GM23338 (cell line): ENCODE data around the gene SRF.

Source experiments
- CREB1 ChIP-seq: fragments of 250-450 bp; sonication (Bioruptor Pico); IDR thresholded peaks from 2 replicates; pipeline ENCODE4 v1.5.0; 2020; ENCODE audit warnings: low read depth, mild to moderate bottlenecking, moderate library complexity
- CTCF ChIP-seq, 2 experiments: fragments of 200-600 bp in 1 of 2; sonication (generic) in 1 of 2; conservative IDR thresholded peaks; 2 replicates each; pipeline versions ENCODE4 v1.5.1 to v1.6.1; 2016 to 2017; ENCODE audit warnings: antibody characterized with exemption in 2 of 2, low read depth in 2 of 2, mild to moderate bottlenecking in 2 of 2, moderate library complexity in 1 of 2
- EZH2phosphoT487 ChIP-seq: fragments of 200-600 bp; sonication (generic); IDR thresholded peaks from one replicate; pipeline ENCODE4 v1.8.1; 2018; ENCODE audit warnings: antibody characterized with exemption; ENCODE audit not compliant: unreplicated experiment
- TF ChIP-seq, protein P1 (sequence below): IDR thresholded peaks from one replicate; pipeline ENCODE4 v1.6.1; 2018; ENCODE audit warnings: antibody characterized with exemption; ENCODE audit not compliant: unreplicated experiment

GRCh38 chr6:43128926-43129325 lies 42.1 kb upstream of the SRF start:
- TF ChIP-seq CTCF (conservative IDR thresholded peaks at IDR 0.05; ENCODE audit: low read depth in 2 of 2): no peak
- TF ChIP-seq CREB1: no peak
- TF ChIP-seq, protein P1, sequence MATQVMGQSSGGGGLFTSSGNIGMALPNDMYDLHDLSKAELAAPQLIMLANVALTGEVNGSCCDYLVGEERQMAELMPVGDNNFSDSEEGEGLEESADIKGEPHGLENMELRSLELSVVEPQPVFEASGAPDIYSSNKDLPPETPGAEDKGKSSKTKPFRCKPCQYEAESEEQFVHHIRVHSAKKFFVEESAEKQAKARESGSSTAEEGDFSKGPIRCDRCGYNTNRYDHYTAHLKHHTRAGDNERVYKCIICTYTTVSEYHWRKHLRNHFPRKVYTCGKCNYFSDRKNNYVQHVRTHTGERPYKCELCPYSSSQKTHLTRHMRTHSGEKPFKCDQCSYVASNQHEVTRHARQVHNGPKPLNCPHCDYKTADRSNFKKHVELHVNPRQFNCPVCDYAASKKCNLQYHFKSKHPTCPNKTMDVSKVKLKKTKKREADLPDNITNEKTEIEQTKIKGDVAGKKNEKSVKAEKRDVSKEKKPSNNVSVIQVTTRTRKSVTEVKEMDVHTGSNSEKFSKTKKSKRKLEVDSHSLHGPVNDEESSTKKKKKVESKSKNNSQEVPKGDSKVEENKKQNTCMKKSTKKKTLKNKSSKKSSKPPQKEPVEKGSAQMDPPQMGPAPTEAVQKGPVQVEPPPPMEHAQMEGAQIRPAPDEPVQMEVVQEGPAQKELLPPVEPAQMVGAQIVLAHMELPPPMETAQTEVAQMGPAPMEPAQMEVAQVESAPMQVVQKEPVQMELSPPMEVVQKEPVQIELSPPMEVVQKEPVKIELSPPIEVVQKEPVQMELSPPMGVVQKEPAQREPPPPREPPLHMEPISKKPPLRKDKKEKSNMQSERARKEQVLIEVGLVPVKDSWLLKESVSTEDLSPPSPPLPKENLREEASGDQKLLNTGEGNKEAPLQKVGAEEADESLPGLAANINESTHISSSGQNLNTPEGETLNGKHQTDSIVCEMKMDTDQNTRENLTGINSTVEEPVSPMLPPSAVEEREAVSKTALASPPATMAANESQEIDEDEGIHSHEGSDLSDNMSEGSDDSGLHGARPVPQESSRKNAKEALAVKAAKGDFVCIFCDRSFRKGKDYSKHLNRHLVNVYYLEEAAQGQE: no peak
- no peak for TF ChIP-seq EZH2phosphoT487
